K562 (cell line): ENCODE results near the gene LIN28A. TPM values are rescaled to one million over a fixed set of nuclear protein-coding genes. Genes with fewer than 3 reads are reported as not detected.

ENCODE experiments used
- CBFA2T3 ChIP-seq: fragments of 450-650 bp; IDR thresholded peaks from 2 replicates; pipeline ENCODE4 v1.6.1; 2017
- FUS ChIP-seq: fragments of 200-400 bp; formaldehyde crosslinking; optimal IDR thresholded peaks from 2 replicates; pipeline ENCODE3; 2017; ENCODE audit warnings: low read depth, low read length
- HDGF ChIP-seq: fragments of 450-650 bp; IDR thresholded peaks from 2 replicates; pipeline ENCODE4 v1.6.1; 2016
- MXI1 ChIP-seq: IDR thresholded peaks from 2 replicates; pipeline ENCODE4 v1.6.1; 2011; ENCODE audit warnings: low read depth, mild to moderate bottlenecking, improper control_type of control experiment, low read length
- OTX1 ChIP-seq: fragments of 450-650 bp; formaldehyde crosslinking; IDR thresholded peaks from 2 replicates; pipeline ENCODE4 v1.4.0; 2022; ENCODE audit warnings: mild to moderate bottlenecking
- PHF8 ChIP-seq: fragments of 200-600 bp; sonication (generic); IDR thresholded peaks from 2 replicates; pipeline ENCODE4 v1.6.1; 2012; ENCODE audit warnings: mixed run types, mild to moderate bottlenecking, inconsistent platforms, low read length, moderate library complexity, borderline replicate concordance
- RBM34 ChIP-seq: fragments of 200-400 bp; formaldehyde crosslinking; IDR thresholded peaks from 2 replicates; pipeline ENCODE4 v1.6.1; 2018; ENCODE audit warnings: low read length, borderline replicate concordance; ENCODE audit not compliant: insufficient read depth
- SMARCE1 ChIP-seq: fragments of 450-650 bp; IDR thresholded peaks from 2 replicates; pipeline ENCODE4 v1.7.1; 2016; ENCODE audit warnings: mild to moderate bottlenecking
- STAG1 ChIP-seq: sonication (generic); formaldehyde crosslinking; IDR thresholded peaks from 2 replicates; pipeline ENCODE4 v1.5.0; 2020; ENCODE audit warnings: missing genetic modification reagents, borderline replicate concordance
- WHSC1 ChIP-seq: IDR thresholded peaks from one replicate; pipeline ENCODE4 v1.6.1; 2012; ENCODE audit warnings: low read length, control low read depth, inconsistent platforms
- ZBED1 ChIP-seq: IDR thresholded peaks from 2 replicates; pipeline ENCODE4 v1.6.1; 2014
- ZBTB8A ChIP-seq: fragments of 450-650 bp; IDR thresholded peaks from 2 replicates; pipeline ENCODE4 v1.6.1; 2018; ENCODE audit warnings: mild to moderate bottlenecking, moderate library complexity; ENCODE audit not compliant: partially characterized antibody
- ZC3H4 ChIP-seq: sonication (generic); formaldehyde crosslinking; IDR thresholded peaks from 2 replicates; pipeline ENCODE4 v1.9.0; 2021; ENCODE audit warnings: missing genetic modification reagents, borderline replicate concordance
- ZNF174 ChIP-seq: fragments of 250-450 bp; sonication (Bioruptor Pico); IDR thresholded peaks from 2 replicates; pipeline ENCODE4 v1.4.0; 2020; ENCODE audit warnings: mild to moderate bottlenecking
- ZNF217 ChIP-seq: sonication (generic); formaldehyde crosslinking; IDR thresholded peaks from 2 replicates; pipeline ENCODE4 v1.8.0; 2022; ENCODE audit warnings: mild to moderate bottlenecking, missing genetic modification reagents
- ZNF445 ChIP-seq: fragments of 250-450 bp; sonication (Bioruptor Pico); IDR thresholded peaks from 2 replicates; pipeline ENCODE4 v1.4.0; 2020; ENCODE audit warnings: low read depth, mild to moderate bottlenecking, moderate library complexity
- ZNF668 ChIP-seq: fragments of 250-450 bp; sonication (Bioruptor Pico); IDR thresholded peaks from 2 replicates; pipeline ENCODE4 v1.8.0; 2022; ENCODE audit warnings: mild to moderate bottlenecking, inconsistent platforms
- polyA plus RNA-seq, 8 experiments: library from polyadenylated mRNA; depleted of rRNA in 4 of 8; stranded (reverse) in 5 of 8; unstranded in 3 of 8; fragments of >200 nt; fragmentation: Nextera tagmentation in 2 of 8; fragmentation: Illumina TruSeq in 1 of 8; extraction: Ambion mirVana in 2 of 8; extraction: Trizol in 1 of 8; gene quantifications; 2 replicates each; pipeline versions ENCODE4 v1.2.1 to v1.2.3, GENCODE V29; 2011 to 2014; ENCODE audit warnings: inconsistent platforms in 1 of 8, missing spikeins in 1 of 8
- total RNA-seq, 7 experiments: library from RNA; depleted of rRNA in 6 of 7; stranded (reverse); fragments of >200 nt in 6 of 7; fragmentation: Illumina TruSeq in 2 of 7; extraction: Trizol in 2 of 7; gene quantifications; 2 replicates each; pipeline versions ENCODE4 v1.2.1 to v1.2.3, GENCODE V29; 2011 to 2021; ENCODE audit warnings: low replicate concordance in 1 of 7
- TF ChIP-seq, protein P1 (sequence below), 2 experiments: IDR thresholded peaks; 2 replicates each; pipeline ENCODE4 v1.6.1; 2012; ENCODE audit warnings: improper control_type of control experiment in 2 of 2, low read depth in 2 of 2, low read length in 2 of 2, borderline replicate concordance in 1 of 2
- TF ChIP-seq, protein P2 (sequence below): sonication (generic); formaldehyde crosslinking; IDR thresholded peaks from 2 replicates; pipeline ENCODE4 v1.8.0; 2022; ENCODE audit warnings: mild to moderate bottlenecking, missing genetic modification reagents, borderline replicate concordance
- TF ChIP-seq, protein P3 (sequence below): sonication (generic); formaldehyde crosslinking; IDR thresholded peaks from 2 replicates; pipeline ENCODE4 v1.8.1; 2023; ENCODE audit warnings: mild to moderate bottlenecking, missing genetic modification reagents
- TF ChIP-seq, protein P4 (sequence below): sonication (generic); formaldehyde crosslinking; IDR thresholded peaks from 2 replicates; pipeline ENCODE4 v1.8.1; 2023; ENCODE audit warnings: mild to moderate bottlenecking, missing genetic modification reagents

The LIN28A gene
- total and polyA plus RNA-seq, 9 of the 15 experiments (the other 6 are each of a cell fraction or from before 2014, with no cell fraction given), result 0.80 to 5.4 (median 3.9) TPM

DNA sequence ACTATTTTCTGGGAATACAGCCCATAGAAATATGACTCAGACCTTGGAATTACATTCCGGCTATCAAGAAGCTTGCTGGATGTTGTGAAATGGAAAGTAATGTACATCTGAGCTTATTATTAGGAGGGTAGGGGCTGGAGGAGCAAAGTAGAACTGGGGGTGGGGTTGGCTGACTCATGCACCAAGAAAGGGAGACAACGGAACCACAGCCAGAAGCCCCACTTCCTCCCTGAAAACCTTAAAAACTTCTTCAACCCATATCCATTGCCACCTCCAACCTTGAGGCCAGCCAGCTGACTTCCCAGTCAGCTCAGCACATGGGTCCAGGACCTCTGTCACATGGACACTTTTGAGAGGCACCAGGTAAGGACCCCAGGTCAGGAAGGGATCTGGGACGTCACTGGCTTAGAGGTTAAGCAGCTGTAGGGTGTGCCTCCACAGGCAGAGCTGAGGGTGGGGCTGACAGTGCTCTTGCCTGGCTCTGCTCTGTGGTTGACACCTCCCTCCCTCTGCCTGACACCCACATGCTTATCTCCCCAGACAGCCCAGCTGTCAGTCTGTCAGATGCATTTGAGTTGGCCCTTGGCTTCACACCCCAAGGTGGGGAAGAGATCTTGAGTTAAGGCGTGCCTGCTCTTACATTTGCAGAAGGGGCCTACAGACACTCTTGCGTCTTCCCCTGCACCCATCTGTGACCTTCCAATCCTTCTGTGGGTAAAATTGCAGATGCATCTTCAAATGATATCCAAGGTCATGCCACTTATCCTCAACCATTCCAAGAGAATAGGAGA is 32.3 kb upstream of the LIN28A start (continued):
- TF ChIP-seq, protein P1, sequence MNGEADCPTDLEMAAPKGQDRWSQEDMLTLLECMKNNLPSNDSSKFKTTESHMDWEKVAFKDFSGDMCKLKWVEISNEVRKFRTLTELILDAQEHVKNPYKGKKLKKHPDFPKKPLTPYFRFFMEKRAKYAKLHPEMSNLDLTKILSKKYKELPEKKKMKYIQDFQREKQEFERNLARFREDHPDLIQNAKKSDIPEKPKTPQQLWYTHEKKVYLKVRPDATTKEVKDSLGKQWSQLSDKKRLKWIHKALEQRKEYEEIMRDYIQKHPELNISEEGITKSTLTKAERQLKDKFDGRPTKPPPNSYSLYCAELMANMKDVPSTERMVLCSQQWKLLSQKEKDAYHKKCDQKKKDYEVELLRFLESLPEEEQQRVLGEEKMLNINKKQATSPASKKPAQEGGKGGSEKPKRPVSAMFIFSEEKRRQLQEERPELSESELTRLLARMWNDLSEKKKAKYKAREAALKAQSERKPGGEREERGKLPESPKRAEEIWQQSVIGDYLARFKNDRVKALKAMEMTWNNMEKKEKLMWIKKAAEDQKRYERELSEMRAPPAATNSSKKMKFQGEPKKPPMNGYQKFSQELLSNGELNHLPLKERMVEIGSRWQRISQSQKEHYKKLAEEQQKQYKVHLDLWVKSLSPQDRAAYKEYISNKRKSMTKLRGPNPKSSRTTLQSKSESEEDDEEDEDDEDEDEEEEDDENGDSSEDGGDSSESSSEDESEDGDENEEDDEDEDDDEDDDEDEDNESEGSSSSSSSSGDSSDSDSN (IDR thresholded peaks at IDR 0.05; ENCODE audit: borderline replicate concordance in 1 of 2, low read depth in 2 of 2, low read length in 2 of 2), result peak in 1 of 2 experiments; percentile 50; a peak in 2 of 4 replicates
- TF ChIP-seq ZNF174 (CRISPR knock-in tag) (no peak; the same call in 1 of the 2 replicates), STAG1 (CRISPR knock-in tag) (no peak), PHF8 (peak; percentile 53; the same call in 1 of the 2 replicates), CBFA2T3 (peak; percentile 98), HDGF (peak; percentile 53; the same call in 1 of the 2 replicates), FUS (no peak), SMARCE1 (peak; percentile 97), ZBTB8A (no peak), ZBED1 (peak; percentile 90), ZNF445 (CRISPR knock-in tag) (no peak), ZNF217 (CRISPR knock-in tag) (no peak), OTX1 (CRISPR knock-in tag) (peak; percentile 77; the same call in 1 of the 2 replicates), ZNF668 (CRISPR knock-in tag) (no peak), WHSC1 (no peak), ZC3H4 (CRISPR knock-in tag) (no peak), MXI1 (peak; percentile 92), RBM34 (no peak)
- TF ChIP-seq, protein P2, sequence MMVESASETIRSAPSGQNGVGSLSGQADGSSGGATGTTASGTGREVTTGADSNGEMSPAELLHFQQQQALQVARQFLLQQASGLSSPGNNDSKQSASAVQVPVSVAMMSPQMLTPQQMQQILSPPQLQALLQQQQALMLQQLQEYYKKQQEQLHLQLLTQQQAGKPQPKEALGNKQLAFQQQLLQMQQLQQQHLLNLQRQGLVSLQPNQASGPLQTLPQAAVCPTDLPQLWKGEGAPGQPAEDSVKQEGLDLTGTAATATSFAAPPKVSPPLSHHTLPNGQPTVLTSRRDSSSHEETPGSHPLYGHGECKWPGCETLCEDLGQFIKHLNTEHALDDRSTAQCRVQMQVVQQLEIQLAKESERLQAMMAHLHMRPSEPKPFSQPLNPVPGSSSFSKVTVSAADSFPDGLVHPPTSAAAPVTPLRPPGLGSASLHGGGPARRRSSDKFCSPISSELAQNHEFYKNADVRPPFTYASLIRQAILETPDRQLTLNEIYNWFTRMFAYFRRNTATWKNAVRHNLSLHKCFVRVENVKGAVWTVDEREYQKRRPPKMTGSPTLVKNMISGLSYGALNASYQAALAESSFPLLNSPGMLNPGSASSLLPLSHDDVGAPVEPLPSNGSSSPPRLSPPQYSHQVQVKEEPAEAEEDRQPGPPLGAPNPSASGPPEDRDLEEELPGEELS, result 0 out of 2 replicates have a peak, but pooled peaks have one; percentile 56
- TF ChIP-seq, protein P3, sequence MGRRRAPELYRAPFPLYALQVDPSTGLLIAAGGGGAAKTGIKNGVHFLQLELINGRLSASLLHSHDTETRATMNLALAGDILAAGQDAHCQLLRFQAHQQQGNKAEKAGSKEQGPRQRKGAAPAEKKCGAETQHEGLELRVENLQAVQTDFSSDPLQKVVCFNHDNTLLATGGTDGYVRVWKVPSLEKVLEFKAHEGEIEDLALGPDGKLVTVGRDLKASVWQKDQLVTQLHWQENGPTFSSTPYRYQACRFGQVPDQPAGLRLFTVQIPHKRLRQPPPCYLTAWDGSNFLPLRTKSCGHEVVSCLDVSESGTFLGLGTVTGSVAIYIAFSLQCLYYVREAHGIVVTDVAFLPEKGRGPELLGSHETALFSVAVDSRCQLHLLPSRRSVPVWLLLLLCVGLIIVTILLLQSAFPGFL, result no peak
- TF ChIP-seq, protein P4, sequence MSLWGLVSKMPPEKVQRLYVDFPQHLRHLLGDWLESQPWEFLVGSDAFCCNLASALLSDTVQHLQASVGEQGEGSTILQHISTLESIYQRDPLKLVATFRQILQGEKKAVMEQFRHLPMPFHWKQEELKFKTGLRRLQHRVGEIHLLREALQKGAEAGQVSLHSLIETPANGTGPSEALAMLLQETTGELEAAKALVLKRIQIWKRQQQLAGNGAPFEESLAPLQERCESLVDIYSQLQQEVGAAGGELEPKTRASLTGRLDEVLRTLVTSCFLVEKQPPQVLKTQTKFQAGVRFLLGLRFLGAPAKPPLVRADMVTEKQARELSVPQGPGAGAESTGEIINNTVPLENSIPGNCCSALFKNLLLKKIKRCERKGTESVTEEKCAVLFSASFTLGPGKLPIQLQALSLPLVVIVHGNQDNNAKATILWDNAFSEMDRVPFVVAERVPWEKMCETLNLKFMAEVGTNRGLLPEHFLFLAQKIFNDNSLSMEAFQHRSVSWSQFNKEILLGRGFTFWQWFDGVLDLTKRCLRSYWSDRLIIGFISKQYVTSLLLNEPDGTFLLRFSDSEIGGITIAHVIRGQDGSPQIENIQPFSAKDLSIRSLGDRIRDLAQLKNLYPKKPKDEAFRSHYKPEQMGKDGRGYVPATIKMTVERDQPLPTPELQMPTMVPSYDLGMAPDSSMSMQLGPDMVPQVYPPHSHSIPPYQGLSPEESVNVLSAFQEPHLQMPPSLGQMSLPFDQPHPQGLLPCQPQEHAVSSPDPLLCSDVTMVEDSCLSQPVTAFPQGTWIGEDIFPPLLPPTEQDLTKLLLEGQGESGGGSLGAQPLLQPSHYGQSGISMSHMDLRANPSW (CRISPR knock-in tag), result no peak
